NOMO-1 treated with DMSO at 0.1 percent for 48 hours (cell line): ENCODE measurements around the gene RUNX2.

ENCODE experiments used
- DNase-seq: peaks from one replicate; lab custom pipeline; 2025; ENCODE audit not compliant: unreplicated experiment; lab: John Stamatoyannopoulos, UW

RUNX2 gene

DNA sequence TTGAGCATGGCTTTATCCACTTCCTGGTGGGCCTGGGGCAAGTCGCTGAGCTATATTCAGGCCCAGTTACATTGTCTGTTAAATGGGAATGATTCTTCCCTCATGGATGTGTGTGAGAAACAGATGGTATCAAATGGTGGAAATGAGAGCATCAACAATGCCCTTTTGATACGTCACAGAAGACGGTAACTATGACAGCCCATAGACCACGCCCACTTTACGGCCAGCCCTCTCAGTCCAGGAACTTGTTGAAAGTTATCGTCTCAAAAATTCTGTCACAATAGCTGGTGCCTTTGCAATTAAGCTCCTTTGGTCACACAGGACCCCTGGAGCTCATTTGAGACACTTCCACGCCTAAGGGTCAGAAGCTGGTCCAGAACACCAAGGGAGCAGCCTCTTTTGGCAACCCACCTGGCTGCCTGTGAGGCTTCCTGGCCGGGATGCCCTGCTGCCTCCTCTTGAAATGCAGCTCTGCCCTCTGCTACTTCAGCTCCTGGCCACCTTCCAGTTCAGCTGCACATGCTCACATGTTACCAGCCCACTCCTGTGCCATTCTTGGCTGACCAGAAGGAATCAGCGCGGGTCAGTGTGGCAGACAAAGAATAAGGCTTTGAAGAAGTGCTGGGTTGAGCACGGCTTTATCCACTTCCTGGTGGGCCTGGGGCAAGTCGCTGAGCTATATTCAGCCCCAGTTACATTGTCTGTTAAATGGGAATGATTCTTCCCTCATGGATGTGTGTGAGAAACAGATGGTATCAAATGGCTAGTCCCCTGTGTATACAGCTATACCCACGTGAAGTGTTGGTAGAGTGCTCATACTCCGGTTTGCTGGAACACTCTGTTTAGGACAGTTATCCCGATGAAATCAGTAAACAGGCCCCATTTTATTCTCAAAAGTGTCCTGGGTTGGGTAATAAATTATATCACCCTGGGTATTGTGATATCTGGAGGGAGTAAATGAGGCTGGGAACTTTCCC is 248.8 kb downstream of the RUNX2 start:
- no peak for DNase-seq

DNA sequence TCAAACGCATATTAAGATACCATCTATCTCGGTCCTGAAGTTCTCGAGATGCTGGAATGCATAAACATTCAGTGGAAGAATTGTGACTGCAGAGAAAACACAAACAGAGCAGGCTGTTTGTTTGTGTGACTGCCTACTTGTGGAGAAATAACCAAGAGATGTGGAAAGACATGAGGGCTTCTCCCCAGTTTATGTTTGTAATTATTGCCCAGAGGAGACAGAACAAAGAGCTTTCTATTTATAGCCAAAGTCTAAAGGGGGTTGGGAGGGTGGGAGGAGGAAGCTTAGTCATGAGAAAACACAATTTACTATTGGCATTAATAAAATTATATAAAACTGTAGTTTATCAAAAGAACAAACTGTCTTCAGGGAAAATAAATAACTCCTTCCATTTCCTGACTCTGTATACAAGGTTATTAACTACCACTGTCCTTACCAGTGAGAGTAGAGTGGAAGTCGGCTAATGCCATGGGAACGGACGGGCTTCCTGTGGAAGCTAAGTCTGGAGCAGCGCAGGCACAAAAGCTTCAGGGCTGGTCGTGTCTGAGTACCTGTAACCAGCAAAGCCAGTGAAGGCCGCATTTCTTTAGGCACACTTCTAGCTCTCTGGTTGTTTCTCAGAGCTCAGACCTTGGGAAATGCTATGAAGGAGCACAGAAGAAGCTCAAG is 249.8 kb downstream of the RUNX2 start:
- no peak for DNase-seq

DNA sequence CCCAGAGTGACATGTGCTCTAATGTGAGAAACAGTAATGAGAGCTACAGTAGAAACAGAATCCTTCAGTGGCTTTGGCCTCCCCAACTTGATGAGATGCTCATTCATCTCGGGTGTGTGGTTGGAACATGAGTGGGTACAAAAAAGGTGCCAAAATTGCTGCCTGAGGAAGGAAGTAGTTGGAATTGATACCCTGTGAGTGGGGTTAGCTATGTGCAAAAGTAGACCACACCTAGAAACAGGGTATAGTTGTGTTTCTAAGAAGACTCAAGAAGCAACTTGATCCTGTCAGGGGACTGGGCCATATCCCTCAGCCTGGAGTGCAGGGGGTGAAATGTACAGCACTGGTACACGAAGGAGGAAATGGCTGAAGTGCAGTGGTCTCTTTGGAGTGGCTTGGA is 256.0 kb downstream of the RUNX2 start:
- DNase-seq = no peak

DNA sequence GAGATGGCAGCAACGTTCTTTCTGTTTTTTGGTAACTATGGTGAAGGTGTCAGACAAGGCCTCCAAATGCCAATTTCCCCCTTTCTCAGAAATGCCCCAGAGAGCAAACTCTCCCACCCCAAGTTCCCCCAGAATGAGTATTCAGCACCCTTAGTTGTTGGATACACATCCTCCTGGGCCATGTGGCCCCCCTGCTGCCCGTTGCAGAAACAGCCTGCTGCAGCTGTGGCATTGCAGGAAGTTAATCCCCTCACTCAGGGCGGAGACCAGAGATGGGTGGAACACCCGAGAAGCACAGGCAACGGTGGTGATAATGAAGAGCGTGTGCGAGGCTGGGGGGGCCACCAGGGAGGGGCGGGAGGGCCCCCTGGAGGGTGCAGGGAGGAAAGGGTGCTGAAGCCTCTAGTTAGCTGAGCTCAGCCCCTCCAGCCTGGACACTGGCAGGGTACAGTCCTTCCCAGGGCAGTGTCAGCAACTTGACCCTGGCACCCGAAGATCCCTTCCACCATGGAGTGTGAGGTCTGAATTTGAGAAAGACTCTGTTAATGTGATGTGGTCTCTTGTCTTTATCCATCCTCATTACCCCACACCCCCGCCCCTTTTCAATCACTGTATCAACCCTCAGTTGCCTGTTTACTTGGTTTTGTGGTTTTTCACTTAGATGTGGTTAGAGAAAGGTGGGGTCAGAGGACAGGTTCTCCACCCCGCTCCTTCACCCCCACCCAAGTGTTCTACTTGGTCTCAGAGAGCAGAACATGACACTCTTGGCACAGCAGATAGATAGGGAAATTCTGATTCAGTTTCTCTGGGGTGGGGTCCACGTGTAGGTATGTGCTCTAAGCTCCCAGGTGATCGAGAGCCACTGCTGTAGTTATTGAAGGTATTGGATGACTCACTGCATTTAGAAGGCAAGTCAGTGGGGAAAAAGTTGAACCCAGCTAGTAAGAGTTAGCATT is 258.4 kb downstream of the RUNX2 start:
- DNase-seq = no peak

DNA sequence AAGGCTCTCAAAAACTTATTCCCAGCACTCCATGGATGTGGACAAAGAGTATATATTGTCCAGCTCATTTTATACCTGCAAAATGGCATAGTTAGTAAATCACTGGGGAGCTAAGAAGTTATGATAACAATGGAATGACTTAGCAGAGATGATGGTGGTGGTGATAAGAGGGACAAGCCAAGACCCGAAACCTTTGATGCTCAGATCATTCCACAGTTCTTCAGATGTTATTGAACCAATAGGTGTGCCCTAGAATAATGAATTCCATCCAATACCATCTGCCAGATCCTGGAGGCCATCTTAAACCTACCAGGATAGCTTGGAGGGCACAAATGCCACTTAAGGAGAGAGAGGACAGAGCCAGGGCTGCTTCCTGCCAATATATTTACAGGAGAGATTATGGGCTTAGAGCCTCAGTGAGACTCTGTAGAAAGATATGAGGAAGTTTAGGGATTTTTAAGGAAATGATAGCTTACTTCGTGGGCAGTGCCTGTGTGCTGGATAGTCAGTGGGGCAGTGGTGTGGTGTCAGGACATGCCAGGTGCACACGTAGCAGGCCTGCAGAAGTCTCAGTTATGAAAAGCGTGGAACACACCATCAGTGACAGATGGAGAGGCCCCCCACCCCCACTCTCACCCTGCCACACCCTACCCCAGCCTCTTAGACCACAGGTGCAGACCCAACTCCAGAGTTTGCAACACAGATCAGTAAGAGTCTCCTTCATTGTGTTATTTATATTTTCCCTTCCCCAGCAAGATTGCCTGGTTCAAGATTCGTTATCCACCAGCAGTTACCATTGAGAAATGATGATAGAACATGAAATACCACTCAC is 259.3 kb downstream of the RUNX2 start:
- DNase-seq = no peak

DNA sequence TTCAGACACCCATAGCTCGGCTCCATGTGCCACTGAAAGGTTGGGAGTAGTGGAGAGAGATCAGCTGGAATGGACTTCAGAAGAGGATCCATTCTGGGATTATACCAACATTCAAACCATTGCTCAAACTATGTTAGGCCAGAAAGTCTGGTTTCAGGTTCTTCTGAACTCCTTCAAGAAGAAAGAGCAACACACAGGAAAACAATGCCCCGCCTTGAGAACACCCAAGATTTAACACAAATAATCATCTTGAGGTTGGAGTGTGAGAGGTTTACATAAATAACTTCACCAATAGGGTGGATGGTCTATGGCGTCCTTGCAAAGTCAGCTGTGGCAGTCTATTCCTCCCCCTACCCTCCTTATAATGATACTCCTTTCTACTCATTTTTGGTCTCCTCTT is 261.2 kb downstream of the RUNX2 start:
- DNase-seq = no peak

DNA sequence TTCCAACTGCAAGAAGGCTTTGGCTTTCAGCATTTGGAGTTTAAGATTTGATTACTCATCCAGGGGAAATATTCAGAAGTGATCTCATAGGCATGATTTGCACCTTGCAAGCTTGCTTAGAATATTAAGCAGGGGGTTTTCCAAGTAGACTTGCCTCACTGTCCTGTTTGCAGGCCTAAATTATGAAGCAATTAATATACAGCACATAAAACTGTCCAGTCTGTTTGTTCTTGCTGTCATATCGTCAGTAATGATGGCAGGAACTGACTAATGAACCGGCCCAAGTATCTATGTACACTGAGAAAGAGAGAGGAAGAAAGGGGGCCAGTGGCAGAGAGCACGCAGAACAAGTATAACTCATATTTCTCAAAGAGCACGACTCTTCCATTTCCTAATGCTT is 262.1 kb downstream of the RUNX2 start:
- DNase-seq = peak; percentile 53

DNA sequence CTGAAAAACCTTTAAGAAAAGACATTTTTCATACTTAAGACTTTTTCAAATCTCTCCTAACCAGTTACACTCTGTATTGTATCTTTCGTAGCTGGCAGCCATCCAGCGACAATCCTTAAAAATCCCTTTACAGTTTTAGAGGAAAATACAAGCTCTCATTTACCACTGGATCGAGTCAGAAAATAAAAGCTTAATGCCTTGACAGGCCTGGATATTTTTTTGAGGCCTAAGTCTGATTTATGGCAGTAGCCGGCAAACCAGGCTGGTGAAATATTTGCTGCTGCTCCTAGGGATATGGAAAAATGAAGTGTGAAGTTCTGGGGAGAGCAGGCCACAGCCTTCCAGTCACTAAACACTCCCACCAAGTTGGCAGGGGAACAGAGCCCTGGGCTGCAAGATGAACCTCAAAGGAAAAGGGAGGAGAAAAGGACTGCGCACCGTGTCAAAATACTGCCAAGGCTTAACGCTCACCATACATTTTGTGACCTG is 262.6 kb downstream of the RUNX2 start:
- DNase-seq = no peak

DNA sequence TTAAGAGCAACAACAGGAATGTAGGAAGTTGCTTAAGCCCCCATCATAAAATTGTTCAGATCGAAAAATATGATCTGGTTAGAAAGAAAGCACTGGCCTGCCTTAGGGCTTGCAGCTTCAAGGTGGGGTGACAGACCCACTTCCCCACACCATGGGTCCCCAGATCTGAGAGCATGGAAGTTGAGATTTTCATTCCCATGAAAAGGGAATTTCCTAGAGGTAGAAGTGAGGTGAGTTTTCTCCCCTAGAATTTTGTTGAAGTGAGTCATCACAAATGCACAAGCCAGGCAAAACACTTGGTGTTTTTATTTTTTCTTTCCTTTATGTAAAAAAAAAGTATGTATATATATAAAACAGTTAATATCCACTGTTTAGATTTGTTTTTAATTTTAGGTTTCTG is 263.2 kb downstream of the RUNX2 start:
- DNase-seq = no peak

DNA sequence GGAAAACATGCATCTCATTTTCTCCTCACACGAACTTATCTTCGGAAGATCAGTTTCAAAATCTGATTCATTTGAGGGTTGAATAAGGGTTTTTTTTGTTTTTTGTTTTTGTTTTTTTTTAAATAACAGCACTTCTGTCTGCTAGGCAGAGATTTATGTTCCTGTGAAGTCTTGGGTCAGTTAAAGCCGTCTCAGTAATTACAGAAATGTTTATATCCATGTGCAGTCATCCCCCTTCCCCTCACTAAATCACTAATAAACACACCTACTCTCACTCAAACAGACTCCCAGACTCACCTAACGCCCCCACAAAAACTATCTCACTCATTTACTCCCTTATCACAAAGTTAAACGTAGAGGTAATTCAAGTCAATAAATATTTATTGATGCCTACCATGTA is 263.8 kb downstream of the RUNX2 start:
- DNase-seq = no peak

DNA sequence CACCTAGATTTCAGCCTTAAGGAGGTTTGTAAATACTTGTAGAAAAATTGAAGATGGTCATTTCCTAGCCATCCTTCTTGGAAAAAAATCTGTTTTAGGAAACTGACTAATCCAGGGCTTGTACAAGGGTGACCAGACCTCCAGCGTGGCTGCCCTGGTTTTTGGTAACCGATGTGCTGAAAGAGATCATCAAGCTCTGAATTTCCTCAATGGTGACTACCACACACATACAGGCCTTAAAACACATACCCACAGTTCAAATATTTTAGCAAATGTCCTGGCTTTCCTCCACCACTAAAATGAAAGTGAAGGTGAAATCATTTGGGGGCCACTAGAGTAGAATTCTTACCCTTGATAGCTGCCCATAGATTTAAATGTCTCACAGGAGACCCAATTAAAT is 264.9 kb downstream of the RUNX2 start:
- no peak for DNase-seq

DNA sequence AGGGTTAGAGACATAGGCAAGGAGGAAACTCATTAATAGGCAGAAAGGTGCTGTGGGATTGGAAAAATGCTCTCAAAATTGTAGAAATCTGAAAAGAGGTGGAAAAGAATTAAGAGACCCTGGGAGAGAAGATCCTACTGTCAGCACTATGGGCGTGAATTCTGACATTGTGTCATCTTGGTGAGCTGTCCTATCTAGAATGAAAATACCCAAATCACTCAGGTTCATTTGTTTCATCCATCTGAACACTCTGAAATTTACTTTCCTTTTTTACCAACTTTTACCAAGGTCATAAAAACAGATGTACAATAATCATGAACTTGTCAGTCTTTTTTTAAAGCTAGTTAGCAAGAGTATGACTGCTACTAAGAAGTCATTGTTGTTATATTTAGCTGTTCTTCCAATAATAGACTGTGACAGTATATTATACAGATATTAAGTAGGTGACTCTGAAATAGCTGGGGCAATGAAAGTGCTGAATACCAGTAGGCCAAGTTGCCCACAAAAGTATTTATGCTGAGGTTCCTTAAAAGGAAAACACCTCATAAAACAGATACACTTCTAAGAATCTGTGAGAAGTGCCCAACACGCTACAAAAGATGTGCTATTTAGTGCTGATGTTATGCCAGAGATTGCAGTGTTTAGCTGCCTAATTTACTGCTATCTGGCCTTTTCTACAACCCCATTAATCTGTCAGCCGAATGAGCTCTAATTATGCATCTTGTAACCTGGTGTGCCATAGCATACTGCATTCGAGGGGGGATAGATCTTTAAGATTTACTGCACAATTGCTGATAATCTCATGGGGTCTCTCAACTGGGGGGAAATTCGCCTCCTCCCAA is 267.1 kb downstream of the RUNX2 start:
- DNase-seq = no peak

DNA sequence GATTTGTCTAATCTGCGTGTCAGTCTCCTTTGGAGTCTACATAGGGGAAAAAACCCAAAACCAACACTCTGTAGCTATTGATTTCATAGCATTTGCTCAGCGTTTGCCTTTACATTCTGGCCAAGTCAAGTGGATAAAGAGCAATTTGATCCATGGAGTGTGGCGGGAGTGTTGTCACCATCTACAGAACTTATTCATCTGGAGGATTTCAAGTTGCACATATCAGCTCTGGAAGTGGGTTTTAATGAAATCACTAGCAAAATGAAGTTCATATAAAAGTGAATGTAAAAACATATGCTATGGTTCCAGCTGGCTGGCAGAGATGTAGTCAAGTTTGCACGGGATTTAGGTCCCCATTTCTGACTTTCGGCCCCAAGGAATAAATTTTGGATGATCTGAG is 269.3 kb downstream of the RUNX2 start:
- DNase-seq = no peak

DNA sequence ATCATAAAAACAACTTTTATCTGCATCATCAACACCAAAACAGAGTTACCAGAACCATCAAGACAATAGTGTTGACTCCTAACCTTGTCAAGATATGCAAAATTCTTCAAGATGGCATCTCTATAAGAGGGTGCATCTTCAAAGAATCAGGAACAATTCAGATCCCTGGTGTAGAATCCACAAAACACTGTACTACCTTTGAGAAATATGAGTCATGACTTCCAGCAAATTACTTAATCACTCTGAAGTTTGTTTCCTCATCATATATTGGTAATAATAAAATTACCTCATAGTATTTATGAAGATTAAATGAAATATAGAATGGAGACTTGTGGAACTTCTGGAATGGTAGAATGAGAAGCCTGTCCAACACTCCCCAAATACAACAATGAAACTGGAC is 270.9 kb downstream of the RUNX2 start:
- DNase-seq = no peak

DNA sequence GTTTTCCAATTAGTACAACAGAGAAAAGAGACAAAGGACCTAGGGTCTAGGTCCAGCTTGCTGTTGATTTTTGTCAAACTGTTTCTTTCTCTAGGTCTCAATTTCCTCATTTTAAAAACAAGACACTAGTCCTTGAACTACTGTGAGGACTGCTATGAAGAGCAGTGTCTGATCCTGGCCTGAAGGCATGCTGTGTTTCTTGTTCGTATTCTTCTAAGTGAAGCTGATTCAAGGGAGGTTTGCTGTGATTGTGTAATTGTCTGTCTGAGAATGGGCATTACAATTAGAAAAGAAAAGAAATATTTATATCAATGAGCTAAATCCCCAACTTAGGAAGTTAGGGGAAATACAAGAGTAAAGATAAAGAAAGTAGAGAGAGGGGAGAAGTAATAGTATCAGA is 277.8 kb downstream of the RUNX2 start:
- DNase-seq = no peak

DNA sequence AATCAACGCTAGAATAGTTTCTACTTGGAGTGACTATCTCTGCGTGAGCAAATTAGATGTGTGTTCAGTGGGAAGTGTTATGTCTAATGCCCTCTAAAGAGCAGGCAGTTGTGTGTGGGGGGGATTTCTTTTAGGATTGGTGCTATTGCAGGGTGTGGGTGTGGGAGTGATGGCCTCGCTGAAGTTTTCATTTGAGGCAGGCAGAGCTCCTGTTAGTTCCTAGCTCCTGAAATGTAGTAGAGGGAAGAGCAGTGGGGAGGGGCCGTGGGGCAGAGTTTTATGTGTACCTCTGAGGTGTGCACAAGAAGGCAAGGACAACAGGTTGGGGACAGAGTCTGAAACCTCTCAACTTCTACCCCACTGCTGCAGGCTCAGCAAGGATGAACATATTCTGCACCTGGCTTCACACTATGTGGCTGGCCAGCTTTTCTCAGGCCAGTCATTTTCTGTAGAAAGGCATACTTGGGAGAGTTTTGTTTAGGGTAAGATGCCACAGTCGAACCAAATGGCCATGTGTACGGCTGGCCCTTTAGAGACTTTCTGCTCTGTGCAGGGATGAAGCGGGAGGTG is 278.8 kb downstream of the RUNX2 start:
- no peak for DNase-seq

DNA sequence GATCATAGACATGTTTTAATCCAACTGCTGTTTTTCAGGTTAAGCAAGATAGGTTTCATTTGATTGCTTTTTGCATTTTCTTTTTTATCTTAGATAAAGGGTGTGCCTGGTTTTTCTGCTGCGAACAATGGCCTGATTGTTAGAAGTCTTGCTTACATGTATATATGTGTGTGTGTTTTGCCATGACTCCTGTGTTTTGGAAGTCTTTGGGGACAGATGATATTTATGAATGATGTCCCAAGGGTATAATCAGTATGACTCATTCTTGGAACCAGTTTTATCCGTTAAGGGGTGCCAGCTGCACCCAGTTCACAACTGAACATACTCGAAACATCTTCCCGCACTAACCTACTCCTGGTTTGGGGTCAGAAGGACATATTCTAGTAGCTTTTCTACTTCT is 279.7 kb downstream of the RUNX2 start:
- DNase-seq = no peak

DNA sequence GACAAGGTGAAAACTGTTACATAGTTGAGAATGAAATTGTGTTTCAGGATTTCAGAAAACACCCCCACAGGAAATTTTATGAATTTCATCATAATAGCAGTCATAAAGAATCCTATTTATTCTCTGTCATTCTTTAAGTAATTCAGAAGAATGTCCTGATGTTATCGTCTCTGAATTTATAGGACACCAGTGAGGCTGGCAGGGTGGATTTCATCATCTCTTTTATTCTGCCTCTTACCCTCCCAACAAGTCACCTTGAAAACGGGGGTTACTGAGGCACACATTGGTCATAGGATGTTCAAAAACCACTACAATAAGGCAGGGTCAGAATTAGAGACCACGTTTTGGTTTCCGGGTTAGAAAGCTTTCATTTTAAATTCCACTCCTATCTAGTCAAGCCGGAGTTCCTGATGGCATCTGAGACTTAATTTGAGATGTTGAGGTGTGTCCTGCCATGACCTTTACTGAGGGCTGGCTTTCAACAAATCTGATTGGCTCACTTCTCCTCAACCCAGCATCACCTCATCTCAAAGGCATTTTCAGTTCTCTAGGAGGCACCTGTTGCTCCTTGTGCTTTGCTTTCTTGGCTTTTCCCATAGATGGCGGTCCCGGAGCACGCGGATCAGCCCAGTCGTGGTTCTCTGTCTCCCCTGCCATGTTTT is 280.3 kb downstream of the RUNX2 start:
- DNase-seq = no peak
